Measurements from ENCODE around the gene TNRC6C.
A peak's percentile ranks its signal among the peaks of the same experiment; 100 is the strongest.

TNRC6C gene

GRCh38 chr17:78141437-78142118 is 183.1 kb downstream of the TNRC6C start:
- TF ChIP-seq CTCF (IDR thresholded peaks at IDR 0.05; ENCODE audit: low read depth, low read length) (no peak), MAX (IDR thresholded peaks at IDR 0.05; ENCODE audit: low read depth, low read length) (no peak), MYC (IDR thresholded peaks at IDR 0.05; ENCODE audit: low read depth, low read length) (no peak), POLR2A (IDR thresholded peaks at IDR 0.05; ENCODE audit: extremely low read depth, insufficient read length) (no peak)
- DNase-seq (ENCODE audit: low read depth): no peak
- no peak overlapping the region for H3K4me3 ChIP-seq (ENCODE audit: low read depth, low read length)

- TF ChIP-seq POLR2A (IDR thresholded peaks at IDR 0.05; ENCODE audit: extremely low read depth, insufficient read length) (no peak), MAX (IDR thresholded peaks at IDR 0.05; ENCODE audit: low read depth, low read length) (no peak)
- H3K4me3 ChIP-seq (ENCODE audit: low read depth, low read length): no peak overlapping the region
- DNase-seq (ENCODE audit: low read depth): no peak
Measured at GRCh38 chr17:78142119-78142861, 183.8 kb downstream of the TNRC6C start.

DNA sequence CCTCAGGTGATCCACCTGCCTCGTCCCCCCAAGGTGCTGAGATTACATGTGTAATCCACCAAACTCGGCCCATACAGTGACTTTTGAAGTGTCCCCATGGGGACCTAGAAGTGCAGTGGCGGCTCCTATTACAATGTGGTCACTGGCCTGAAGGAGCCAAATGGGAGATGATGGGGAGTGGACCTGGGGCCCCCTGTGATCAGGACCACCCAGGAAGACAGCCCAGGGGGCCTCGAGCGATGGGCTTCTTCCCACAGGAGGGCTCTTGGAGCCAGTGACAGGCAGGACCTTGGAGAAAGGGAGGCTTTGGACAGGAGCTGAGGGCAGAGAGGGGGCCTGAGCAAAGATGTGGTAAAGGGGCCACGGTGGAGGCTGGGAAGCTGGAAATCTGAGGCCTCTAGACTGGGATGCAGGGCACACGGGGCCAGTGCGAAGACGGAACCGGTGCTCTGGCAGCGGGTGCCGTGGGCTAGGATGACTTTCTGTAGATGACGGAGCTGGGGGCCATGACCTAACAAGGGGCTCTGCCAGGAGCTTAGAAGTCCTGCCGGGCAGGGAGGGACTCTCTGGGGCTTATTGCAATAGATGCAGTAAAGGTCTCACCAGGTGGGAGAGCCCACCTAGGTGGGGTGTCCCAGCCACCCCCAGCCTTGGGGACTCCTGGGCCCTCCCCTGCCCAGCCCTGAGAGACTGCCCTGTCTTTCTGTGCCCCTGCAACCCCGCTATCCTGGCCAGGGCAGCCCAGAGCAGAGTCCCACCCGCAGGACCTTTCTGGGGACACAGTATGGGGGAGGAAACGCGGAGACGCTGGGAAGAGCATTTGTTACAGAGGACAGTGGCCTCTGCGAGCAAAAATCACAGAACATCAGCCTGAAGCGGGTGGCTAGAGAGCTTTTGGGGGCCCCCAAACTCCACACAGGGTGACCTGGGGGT is 185.0 kb downstream of the TNRC6C start:
- no peak overlapping the region for H3K4me3 ChIP-seq (ENCODE audit: low read depth, low read length)
- TF ChIP-seq MAX (IDR thresholded peaks at IDR 0.05; ENCODE audit: low read depth, low read length): no peak
- TF ChIP-seq CTCF (IDR thresholded peaks at IDR 0.05; ENCODE audit: low read depth, low read length): no peak
- no peak for TF ChIP-seq MYC (IDR thresholded peaks at IDR 0.05; ENCODE audit: low read depth, low read length)
- no peak for TF ChIP-seq POLR2A (IDR thresholded peaks at IDR 0.05; ENCODE audit: extremely low read depth, insufficient read length)
- DNase-seq (ENCODE audit: low read depth): no peak

DNA sequence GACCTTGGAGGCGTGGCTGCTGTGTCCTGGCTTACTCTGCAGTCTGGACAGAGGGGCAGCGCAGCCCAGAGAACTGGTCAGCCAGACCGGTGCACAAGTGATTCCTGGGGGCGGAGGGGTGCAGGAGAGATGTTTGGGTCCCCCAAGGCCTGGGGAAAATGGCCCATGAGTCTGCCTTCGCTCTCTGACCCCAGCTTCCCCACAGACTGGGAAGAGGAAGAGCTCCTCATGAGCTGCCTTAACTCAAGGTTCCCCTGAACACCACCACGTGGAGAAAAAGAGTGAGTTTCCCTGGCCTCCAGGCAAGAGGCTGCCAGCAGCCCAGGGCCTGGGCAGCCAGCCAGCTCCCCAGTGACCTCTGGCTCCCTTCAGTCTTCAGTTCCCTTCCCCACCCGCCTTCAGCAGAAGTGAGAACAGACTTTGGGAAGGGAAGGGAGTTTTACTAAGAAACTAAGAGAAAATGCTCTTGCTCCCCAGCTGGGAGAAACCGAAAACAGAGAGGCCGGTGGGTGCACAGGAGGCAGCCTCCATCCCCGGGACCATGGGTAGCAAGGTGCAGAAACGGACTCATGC is 185.7 kb downstream of the TNRC6C start:
- no peak overlapping the region for H3K4me3 ChIP-seq (ENCODE audit: low read depth, low read length)
- DNase-seq (ENCODE audit: low read depth): peak; percentile 73
- TF ChIP-seq CTCF (IDR thresholded peaks at IDR 0.05; ENCODE audit: low read depth, low read length) (no peak), MAX (IDR thresholded peaks at IDR 0.05; ENCODE audit: low read depth, low read length) (no peak), MYC (IDR thresholded peaks at IDR 0.05; ENCODE audit: low read depth, low read length) (no peak), POLR2A (IDR thresholded peaks at IDR 0.05; ENCODE audit: extremely low read depth, insufficient read length) (no peak)

DNA sequence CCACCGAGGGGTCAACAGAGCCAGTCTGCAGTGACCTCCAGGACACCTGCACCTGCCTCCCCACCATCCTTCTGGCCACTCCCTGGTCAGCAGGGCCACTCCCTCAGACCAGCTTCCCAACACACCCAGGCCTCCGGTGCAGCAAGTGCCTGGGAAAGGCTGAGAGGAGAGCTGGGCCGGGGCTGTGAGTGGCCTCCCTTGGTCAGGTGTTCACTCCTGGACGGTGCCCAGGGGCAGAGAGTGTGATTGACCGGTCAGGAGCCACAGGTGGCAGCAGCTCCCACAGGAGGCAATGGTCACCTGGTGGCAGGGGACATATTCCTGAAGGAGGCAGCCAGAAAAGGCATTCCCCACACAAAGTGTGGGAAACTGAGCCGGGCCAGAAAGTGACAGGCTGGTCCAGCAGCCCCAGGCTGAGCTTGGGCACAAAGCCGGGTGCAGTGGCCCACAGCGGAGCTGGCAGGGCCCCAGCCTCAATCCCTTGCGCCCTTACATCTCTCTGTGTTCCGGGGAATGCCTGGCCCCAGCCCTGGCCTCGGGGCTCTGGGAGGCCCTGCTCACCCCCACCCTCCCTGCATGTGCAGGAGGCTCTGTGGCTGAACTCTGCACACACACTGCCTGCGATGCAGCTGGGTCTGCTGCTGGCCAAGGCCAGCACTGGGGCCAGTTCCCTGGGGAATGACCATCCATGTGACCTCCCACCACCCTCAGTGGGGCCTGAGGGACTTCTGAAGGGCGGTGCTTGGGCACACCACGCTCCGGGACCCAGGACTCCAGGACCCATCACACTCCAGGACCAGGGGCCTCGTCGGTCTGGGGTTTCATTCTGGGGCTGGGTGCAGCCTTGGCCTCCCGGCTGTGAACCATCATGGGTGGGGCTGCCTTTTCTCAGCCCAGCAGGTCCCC is 186.5 kb downstream of the TNRC6C start:
- no peak for DNase-seq (ENCODE audit: low read depth)
- H3K4me3 ChIP-seq (ENCODE audit: low read depth, low read length): no peak overlapping the region
- TF ChIP-seq POLR2A (IDR thresholded peaks at IDR 0.05; ENCODE audit: extremely low read depth, insufficient read length) (no peak), MYC (IDR thresholded peaks at IDR 0.05; ENCODE audit: low read depth, low read length) (no peak), CTCF (IDR thresholded peaks at IDR 0.05; ENCODE audit: low read depth, low read length) (no peak), MAX (IDR thresholded peaks at IDR 0.05; ENCODE audit: low read depth, low read length) (no peak)

Data from NB4 (cell line).